A549 (cell line): Measurements from ENCODE around the gene C1orf35.

Source experiments
- CEBPB ChIP-seq, 2 experiments: fragments of >200 bp in 1 of 2; sonication (Bioruptor Twin) in 1 of 2; formaldehyde crosslinking in 1 of 2; IDR thresholded peaks; 2 replicates each; pipeline ENCODE4 v1.6.1; 2012 to 2016
- POLR2A ChIP-seq: IDR thresholded peaks from 2 replicates; pipeline ENCODE4 v1.6.1; 2012; ENCODE audit warnings: mild to moderate bottlenecking, low read length
- RAD21 ChIP-seq, 2 experiments: fragments of >200 bp in 1 of 2; sonication (Bioruptor Twin) in 1 of 2; formaldehyde crosslinking in 1 of 2; IDR thresholded peaks in 1 of 2; conservative IDR thresholded peaks in 1 of 2; 2 replicates in 1 of 2; 3 replicates in 1 of 2; pipeline ENCODE4 v1.6.1; 2012 to 2018; ENCODE audit warnings: inconsistent platforms in 1 of 2
- TF ChIP-seq, protein P1 (sequence below): fragments of >200 bp; sonication (Bioruptor Twin); formaldehyde crosslinking; IDR thresholded peaks from 3 replicates; pipeline ENCODE4 v1.5.1; 2016
- TF ChIP-seq, protein P2 (sequence below): IDR thresholded peaks from 2 replicates; pipeline ENCODE4 v1.6.1; 2012
- TF ChIP-seq, protein P3 (sequence below): fragments of 150-350 bp; IDR thresholded peaks from 2 replicates; pipeline ENCODE4 v1.6.1; 2014; ENCODE audit warnings: low read depth, mild to moderate bottlenecking, low read length

DNA sequence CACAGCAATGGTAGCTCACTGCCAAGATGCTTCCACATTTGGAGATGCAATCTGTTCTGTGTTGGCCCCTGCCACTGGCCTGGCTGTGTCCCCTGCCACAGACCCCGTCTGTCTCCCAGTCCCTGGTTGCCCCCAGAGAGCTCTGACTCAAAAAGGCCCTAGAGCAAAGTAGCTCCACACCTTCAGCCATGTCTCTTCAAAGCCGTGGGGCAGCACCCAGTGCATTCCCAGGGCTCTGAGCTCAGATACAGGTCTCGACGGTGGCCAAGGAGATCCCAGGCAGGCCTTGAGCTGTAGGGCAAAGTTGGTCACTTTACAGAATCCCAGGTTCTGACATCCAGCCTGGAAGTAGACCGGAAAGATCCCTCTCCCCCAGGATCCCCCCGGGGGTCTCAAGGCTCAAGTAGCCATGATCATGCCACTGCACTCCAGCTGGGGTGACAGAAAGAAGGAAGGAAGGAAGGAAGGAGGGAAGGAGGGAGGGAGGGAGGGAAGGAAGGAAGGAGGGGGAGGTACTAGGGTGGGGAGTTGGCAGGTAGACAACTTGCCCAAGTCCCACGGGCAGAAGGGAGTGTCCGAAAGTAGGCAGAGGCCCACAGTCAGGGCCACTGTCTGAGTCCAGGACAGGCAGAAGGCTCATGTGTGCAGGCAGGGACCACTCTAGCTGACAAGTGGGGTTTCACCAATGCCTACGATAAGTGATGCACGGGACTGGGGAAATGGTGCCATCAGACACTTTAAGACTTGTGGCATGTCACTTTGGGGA lies 25.4 kb downstream of the C1orf35 start:
- TF ChIP-seq CEBPB (IDR thresholded peaks at IDR 0.05) (no peak), POLR2A (no peak), RAD21 (conservative IDR thresholded peaks at IDR 0.05 in 1 of 2, IDR thresholded peaks at IDR 0.05 in 1 of 2) (no peak)
- TF ChIP-seq, protein P1, sequence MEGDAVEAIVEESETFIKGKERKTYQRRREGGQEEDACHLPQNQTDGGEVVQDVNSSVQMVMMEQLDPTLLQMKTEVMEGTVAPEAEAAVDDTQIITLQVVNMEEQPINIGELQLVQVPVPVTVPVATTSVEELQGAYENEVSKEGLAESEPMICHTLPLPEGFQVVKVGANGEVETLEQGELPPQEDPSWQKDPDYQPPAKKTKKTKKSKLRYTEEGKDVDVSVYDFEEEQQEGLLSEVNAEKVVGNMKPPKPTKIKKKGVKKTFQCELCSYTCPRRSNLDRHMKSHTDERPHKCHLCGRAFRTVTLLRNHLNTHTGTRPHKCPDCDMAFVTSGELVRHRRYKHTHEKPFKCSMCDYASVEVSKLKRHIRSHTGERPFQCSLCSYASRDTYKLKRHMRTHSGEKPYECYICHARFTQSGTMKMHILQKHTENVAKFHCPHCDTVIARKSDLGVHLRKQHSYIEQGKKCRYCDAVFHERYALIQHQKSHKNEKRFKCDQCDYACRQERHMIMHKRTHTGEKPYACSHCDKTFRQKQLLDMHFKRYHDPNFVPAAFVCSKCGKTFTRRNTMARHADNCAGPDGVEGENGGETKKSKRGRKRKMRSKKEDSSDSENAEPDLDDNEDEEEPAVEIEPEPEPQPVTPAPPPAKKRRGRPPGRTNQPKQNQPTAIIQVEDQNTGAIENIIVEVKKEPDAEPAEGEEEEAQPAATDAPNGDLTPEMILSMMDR = no peak
- TF ChIP-seq, protein P2, sequence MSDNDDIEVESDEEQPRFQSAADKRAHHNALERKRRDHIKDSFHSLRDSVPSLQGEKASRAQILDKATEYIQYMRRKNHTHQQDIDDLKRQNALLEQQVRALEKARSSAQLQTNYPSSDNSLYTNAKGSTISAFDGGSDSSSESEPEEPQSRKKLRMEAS = no peak
- TF ChIP-seq, protein P3, sequence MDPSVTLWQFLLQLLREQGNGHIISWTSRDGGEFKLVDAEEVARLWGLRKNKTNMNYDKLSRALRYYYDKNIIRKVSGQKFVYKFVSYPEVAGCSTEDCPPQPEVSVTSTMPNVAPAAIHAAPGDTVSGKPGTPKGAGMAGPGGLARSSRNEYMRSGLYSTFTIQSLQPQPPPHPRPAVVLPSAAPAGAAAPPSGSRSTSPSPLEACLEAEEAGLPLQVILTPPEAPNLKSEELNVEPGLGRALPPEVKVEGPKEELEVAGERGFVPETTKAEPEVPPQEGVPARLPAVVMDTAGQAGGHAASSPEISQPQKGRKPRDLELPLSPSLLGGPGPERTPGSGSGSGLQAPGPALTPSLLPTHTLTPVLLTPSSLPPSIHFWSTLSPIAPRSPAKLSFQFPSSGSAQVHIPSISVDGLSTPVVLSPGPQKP = no peak
